Stimulated activated CD4-positive, alpha-beta T cell treated with anti-CD3 and anti-CD28 coated beads, Interleukin-15, amount 100 ng/mL, for 48 hours (primary cell): Measurements from ENCODE around the gene SSBP2.
"Not testable (repeated sequence)": the region's sequence is repeated elsewhere in the genome, so short reads cannot be mapped to it uniquely, and the experiment has no call there.

Source experiments
- DNase-seq, 2 donors: peaks; one replicate each; pipeline ENCODE4 v3.0.0-alpha.2; 2020; ENCODE audit warnings: low read depth in 2 of 2

SSBP2 gene

DNA sequence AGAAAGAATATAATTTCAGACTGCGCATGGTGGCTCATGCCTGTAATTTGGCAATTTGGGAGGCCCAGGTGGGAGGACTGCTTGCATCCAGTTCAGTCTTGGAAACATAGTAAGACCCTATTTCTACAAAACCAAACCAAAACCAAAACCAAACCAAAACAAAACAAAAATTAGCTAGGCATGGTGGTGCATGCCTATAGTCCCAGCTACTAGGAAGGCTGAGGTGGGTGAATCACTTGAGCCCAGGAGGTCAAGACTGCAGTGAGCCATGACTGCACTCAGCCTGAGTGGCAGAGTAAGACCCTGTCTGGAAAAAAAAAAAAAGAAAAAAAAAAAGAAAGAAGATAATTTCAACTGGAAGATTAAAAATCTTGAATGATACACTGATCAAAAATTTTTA is 220.0 kb downstream of the SSBP2 start:
- DNase-seq, result no peak

DNA sequence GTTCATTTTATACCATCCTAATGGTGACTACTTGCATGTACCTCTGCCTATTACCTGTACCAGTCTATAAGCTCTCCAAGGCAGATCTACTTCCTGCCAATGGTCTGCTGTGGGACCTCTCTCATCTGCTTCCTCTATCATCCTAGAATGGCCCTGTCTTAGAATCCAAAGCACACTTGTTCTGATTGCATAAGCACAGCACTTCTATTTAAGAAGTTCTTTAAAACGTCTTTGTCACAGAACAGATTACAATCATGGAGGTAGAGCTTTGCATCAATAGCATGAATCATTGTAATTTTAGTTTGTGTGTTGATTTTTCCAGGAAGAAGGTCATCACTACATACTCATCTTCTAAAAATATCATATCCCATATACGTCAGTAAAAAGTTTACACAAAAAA is 225.2 kb downstream of the SSBP2 start:
- DNase-seq, result no peak

DNA sequence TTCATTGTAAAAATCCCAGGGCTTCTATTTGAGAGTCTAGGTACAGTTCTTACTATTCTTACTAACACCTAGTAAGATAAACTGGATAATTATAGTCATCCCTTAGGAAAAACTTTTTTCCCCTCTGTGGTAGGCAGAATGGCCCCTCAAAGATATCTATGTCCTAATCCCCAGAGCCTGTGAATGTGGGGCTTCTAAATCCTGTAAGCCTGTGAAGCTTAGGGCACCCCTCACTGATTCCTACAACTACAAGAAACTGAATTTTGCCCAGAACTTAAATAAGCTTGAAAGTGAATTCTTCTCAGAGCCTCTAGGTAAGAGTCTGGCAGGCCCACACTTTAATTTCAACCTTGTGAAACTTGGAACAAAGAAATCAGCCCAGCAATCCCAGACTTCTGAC is 226.9 kb downstream of the SSBP2 start:
- DNase-seq, result no peak

DNA sequence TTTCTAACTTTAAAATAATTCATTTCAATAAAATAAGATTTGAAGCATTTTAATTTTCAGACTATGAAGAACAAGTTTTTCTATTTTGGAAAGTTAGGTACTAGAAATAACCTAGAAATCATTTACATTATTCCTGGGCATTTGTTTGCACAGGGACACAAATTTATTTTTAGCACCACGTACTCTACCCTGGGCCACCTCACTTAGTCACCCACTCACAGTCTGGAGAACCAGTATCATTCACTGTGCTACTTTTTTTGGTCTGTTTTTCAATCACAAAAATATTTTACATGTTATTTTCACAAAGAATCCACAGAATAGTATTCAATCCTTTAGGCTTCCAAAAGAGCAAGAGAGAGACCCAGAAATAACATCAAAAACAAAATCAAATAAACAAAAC is 228.3 kb downstream of the SSBP2 start:
- DNase-seq, result no peak

DNA sequence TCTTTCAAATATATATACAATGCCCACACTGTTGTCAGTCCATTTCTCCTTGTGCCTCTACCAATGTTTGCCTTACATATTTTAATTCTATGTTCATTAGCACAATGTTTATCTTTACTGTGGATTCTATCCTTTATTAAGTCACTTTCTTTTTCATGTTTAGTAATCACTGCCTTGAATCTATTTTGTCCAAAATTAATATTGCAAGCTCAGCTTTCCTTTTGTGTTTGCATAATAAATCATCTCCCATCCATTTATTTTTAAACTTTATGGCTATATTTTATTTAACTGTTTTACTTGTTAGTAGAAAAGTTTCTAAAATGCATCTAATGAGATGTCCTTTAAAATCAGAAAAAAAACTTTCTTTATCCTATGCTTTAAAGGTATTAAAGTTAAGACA is 230.1 kb downstream of the SSBP2 start:
- DNase-seq, result no peak

DNA sequence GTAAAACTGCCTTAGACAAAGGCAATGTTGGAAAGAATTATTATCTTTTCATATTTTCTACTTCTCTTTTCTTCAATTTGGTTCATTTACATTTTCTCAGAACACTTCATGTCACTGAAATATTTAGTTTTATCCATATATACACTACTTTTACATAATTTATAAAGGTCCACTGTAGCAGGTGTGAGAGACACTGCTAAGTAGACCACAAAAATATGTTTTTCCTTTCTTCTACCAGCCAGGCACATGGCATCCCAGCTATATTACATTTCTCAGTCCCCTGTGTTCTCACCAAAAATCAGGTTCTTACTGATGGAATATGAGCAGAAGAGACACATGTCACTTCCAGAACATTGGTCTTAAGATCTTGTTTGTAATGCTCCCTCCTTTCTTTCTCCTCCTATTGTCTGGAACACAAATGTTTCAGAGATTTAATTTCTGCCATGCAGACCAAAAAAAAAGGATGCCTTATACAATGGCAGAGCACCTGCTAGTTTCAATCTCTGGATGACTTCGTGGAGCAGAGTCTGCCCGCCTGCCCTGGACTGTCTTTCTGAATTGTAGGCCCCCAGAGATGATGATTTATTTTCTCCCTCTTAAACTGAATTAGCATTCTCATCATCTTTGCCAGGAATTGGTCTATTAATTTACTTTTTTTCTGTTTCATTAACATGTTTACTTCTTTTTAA is 231.5 kb downstream of the SSBP2 start:
- DNase-seq, result no peak

DNA sequence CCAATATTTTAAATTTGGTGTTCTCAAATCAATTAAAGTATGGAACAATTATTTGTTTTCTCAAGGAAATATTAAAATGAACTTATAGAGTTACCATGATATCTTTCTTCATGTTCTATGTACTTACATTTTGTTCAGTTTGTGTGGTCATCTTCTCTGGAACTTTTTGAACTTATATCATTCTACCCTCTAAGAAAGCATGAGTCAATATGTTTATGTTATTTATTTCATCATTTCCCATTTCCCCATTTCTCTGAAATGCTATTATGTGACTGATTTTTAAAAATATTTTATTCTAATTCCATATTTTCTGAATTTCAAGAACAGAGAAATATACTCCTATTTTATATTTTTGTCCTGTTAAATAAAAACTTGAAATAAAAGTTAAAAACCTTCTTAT is 233.4 kb downstream of the SSBP2 start:
- no peak for DNase-seq

DNA sequence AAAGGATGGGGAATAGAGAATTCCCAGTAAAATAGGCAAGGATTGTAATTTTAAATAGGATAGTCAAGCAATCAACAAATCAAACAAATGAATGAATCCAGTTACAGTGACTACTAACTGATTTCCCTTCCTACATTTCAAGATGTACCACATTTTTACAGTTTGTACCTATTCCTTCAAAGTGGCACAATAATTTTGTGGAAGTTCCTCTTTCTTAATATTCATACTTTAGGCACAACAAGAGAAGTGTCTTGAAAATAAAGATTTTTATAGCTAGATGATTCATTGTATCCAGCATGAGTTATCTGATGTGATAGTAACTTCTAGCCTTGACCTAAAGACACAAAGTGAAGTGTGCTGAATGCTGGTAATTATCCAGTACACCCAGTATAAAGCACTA is 234.8 kb downstream of the SSBP2 start:
- no peak for DNase-seq

DNA sequence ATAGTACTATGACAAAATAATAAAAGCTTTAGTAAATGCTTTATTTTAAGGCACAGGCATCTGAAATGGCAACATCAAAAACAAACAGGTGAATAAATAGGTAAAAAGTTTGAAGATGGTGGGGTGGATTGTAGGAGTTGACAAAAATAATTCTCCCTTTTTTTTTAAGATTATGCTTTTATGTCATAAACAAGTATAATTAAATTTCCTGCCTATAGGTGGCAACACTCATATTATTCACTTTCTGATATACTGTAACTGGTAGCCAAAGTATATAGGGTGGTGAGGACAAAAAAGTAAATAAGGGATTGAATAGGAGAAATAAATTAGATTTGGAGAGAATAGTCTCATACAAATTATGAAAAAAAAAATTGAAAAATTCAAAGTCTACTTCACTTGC is 236.9 kb downstream of the SSBP2 start:
- no peak for DNase-seq

DNA sequence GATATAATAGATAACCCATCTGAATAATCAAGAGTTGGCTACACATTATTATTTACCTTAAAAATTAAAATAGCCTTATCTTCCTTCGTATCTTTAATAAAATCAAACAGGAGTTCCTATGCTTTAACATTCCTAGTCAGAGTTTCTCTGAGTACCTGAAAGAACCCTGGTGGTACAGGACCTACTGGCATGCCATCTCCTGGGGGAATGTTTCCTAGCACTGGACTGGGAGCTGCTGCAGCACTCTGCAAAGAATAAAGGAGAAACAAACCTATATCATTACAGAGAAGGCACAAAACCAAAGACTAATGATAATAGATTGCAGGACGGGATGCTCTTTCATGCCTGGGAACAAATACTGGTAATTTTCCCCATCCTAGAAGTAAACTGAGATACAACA is 237.4 kb downstream of the SSBP2 start:
- DNase-seq, result no peak

DNA sequence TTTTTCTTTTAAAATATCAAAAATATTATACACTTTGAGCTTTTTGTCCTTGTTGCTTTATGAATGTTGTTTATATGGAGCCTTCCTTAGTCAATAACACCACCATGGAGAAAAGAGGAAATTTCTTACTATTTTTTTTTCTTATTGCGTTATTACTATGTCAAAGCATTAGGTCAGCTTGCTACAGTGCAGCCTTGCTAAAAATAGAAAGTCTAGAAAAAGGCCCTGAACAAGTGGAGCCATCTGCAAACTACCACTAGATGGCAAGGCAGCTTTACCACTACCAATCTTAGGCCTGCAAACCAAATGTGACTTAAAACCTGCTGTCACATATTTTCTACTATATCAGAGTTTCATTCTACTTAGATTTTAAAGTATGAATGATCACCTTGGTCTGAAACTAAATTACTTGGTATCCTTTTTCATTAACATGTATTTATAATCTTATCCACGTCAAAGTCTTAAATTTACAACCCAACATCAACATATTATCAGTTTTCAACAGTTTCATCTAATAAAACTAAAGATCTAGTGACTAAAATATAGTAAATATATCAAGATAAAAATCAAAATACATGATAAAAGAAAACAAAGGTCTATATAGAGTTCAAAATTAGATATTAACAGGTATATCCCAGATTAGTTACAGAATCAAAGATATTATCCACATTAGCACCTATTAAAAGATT is 243.9 kb downstream of the SSBP2 start:
- no peak for DNase-seq

DNA sequence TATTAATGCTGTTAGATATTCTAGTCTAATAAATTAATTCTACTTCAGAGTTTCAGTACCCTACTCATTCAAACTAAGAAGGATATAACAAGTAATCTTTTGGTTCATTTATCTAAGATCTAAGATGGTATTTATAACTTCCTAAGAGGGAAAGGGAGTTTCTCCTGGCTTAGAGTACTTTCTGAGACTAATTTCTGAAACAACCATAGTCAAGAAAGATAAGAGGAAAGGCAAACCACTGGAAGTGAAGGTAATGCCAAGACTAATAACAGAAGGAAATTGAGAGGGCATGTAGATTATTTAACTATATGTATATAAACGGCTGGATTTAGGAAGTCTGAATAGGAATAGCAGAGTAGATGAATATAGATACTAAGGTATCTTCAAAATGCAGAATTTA is 244.5 kb downstream of the SSBP2 start:
- DNase-seq, result no peak

DNA sequence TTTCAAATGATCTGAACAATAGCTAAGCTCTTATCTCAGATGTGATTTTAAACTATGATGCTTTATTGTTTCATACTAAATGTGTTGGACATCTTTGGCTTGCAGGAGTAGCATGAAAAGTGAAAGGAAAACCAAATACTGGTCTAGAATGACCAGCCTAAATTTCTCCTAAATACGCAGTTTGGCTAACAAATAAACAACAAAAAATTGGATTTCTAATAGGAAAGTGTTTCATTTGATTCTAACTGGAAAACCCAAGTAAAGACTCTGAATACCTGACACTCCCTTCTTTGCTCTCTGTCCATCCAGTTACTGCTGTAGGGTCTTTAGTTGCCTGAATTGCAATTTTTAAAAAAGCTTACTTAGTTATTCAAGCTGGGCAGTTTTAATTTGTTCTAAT is 245.2 kb downstream of the SSBP2 start:
- no peak for DNase-seq

DNA sequence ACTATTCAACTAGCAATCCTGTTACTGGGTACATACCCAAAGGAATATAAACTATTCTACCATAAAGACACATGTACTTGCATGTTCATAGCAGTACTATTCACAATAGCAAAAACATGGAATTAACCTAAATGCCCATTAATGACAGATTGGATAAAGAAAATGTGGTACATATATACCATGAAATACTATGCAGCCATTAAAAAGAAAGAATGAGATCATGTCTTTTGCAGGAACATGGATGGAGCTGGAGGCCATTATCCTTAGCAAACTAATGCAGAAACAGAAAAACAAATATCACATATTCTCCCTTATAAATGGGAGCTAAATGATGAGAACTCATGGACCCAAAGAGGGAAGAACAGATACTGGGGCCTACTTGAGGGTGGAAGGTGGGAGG is 247.3 kb downstream of the SSBP2 start:
- not testable (repeated sequence) for DNase-seq

DNA sequence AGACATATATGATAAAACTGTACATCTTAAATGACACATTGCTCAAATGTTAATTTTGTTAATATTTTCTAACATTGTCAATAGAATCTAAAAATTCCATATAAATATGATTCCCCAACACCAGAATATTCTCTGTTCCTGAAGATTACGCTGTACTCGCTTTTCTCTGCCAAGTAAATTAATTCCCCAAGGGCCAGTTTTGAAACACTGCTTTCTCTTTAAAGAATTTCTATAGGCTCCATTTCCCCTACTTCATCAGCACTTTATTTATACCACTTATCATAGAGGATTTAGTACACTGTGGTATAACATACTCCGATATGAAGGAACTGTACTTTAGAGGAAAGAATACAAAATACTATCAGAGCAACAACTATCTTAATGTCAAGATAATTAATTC is 255.6 kb downstream of the SSBP2 start:
- no peak for DNase-seq

DNA sequence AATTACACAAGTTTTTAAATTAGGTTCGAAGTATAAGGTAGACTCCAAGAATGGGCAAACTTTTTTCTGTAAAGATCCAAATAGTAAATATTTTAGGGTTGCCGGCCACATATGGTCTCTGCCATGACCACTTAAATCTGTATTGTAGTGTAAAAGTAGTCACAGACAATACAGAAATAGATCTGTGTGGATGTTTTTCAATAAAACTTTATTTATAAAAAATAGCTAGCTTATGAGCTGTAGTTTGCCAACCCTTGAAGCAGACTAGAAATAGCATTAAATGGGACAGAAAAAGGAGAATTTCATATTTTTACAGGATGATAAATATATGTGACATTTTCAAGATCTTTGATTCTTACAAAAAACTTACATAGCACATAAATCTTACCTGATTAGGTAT is 262.0 kb downstream of the SSBP2 start:
- DNase-seq, result no peak

DNA sequence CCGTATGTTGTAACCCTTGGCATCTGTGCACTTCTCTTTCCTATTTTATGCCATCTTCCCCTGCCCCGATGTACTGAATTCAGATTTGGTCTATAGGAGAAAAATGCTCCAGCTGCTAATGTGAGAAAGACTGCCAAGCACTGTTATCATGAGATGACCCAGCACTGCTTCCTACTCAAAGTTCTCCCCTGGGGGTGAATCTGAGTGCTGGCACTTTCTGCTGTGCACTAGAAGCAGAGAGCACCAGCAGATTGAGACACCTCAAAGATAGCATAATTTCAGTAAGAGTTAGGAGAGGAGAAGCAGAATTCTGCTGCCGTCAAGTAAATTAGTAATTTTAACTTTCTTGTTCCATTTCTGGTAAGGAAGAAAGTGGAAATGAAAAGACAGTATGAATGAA is 264.2 kb downstream of the SSBP2 start:
- no peak for DNase-seq

DNA sequence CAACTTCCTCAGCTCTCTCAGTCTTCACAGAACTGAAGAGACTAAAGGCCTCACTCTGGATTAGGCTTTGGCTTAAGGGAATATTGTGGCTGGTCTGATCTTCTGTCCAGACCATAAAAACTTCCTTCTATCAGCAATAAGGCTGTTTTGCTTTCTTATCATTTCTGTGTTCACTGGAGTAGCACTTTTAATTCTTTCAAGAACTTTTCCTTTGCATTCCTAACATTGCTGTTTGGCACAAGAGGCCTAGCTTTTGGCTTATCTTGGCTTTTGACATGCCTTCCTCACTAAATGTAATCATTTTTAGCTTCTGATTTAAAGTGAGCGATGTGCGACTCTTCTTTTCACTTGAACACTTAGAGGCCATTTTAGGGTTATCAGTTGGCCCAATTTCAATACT is 268.3 kb downstream of the SSBP2 start:
- no peak for DNase-seq

DNA sequence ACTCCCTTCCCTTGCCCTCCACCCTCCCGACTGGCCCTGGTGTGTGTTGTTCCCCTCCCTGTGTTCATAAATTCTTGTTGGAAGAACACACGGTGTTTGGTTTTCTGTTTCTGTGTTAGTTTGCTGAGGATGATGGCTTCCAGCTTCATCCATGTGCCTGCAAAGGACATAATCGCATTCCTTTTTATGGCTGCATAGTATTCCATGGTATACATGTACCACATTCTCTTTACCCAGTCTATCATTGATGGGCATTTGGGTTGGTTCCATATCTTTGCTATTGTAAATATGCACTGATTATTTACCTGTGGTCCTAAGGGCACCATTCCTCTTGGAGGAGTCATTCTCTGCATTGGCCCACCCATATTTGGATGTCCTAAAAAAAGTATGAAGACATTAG is 277.5 kb downstream of the SSBP2 start:
- not testable (repeated sequence) for DNase-seq

DNA sequence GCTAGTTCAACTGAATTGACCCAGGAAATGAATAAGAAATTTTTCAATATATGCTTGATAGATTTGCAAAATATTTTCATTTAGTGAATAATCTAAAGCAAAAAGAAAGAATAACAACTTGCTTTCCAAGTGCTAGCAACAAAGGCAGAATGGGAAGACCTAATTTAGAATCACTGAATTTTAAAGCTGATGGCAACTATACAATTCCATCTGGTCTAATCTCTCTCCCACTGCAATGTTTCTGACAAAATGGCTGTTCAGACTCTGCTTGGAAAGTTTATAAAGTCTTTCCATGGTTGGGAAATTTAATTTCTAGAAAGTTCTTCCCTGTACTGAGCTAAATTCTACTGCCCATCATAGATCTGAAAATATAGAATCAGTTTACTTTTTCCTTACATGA is 281.2 kb downstream of the SSBP2 start:
- no peak for DNase-seq

DNA sequence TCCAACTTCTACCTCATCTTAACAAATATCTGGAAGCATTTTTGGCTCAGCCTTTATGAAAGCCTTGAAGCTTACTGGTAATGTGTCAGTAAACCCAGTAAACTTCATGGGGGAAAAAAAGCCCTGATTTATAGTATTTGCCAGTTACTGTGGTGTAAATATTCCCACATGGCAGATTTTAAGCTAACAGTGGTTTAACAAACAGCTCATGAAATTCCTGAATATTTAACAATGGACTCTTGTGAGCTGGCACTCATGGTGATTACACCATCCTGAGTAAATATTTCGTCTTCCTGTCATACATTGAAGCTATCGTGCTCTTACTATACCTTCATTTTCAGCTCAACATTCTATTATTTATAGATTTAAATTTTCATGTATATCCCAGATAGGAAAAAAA is 300.0 kb downstream of the SSBP2 start:
- no peak for DNase-seq

DNA sequence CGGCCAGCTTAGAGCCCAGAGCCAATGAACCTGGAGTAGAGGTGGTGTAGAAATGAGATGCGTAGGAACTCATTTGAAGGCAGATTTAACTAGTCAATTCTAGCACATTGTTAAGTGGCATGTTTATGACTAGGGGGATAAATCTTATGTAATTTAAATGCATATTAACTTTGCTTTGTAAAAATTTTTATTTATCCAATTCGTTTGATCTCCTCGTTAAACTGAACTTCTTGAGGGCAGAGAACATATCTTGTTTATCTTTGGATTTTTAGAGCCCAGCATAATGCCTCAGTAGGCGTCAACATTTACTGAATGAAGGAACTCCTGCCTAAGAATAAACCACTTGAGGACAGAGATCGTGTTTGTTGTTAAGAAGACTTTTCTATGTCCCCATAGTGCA is 315.9 kb downstream of the SSBP2 start:
- no peak for DNase-seq

DNA sequence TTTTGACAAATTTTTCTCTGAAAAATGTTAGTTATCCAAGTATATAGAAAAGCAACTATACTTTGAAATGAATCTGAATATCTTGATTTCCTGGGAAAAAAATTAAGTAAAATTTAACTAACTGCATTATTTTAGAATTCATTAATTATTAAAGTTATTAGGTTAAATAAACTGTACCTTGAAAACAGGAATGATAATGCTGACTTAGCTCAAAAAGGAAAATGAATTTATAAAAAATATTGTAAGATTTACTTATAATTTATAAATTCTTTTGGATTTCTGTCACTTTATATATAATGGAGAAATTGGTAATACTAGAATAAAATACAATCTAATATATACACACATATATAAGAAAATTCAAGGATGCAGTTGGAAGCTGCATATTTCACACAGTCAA is 320.9 kb downstream of the SSBP2 start:
- DNase-seq, result no peak

DNA sequence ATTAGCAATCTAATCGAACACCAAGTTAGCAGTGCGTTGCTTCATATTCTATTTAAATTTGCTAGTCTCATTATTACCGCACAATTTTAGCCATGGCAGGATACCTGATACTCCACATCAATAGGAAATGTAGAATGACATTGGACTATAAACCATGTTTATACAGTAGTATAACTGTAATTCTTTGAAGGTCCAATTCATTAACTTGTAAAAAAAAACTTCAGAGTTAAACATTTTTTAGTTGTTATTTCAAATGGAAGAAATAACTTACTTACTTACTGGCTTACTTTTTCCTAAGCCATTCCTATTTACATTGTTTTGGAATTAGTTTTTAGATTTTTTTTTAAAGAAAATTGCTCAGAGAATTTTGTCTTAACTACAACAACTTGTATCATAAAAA is 321.5 kb downstream of the SSBP2 start:
- DNase-seq, result no peak
